Measurements from ENCODE around the gene ASIC3.
"Not testable (repeated sequence)": the region's sequence is repeated elsewhere in the genome, so short reads cannot be mapped to it uniquely, and the experiment has no call there.

The ASIC3 gene

DNA sequence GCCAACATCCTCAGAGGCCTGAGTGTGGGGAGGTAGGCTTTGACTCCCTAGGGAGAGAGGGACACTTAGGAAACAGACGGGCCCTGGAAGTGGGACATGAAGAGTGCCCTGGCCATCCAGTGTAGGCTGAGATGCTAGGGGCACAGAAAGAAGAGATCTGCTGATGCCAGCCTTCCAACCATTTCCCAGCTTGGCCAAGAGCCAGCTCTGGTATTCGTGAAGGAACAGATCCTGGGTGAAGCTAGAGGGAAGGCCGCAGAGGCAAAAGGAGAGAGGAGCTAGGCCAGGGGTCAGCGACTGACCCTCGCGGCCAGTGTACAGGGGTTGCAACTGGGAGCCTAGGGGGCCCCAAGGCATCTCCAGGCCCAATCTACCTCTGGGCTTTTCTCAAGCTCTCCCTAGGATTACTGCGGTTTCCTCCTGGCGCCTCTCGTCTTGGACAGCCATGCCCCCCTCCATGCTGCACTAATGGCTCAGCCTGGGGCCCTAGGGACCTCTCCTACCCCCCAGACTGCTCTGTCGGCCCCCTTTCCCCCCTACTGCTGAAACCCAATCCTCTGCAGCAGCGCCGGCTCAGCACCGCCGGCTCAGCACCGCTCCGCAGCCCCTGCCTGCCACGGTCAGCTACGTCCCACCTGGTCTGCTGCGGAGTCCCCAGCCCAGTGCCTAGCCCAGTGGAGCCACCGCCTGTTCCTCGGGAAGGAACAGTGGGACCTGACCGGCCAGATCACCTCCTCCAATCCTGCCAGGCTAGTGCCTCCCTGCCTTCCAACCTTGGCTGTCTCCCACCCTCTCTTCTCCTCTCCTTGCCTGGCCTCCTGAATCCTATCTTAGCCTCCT is at the start of gene ASIC3:
TSS of gene ASIC3 (plus strand) at position 556 of the 840 bp plus-strand sequence. CDS start 355 bp downstream, outside the sequence.
- no peak for DNase-seq

- no peak for DNase-seq
These were observed 49.3 kb upstream of the ASIC3 start for GRCh38 chr7:150999001-150999400.

DNA sequence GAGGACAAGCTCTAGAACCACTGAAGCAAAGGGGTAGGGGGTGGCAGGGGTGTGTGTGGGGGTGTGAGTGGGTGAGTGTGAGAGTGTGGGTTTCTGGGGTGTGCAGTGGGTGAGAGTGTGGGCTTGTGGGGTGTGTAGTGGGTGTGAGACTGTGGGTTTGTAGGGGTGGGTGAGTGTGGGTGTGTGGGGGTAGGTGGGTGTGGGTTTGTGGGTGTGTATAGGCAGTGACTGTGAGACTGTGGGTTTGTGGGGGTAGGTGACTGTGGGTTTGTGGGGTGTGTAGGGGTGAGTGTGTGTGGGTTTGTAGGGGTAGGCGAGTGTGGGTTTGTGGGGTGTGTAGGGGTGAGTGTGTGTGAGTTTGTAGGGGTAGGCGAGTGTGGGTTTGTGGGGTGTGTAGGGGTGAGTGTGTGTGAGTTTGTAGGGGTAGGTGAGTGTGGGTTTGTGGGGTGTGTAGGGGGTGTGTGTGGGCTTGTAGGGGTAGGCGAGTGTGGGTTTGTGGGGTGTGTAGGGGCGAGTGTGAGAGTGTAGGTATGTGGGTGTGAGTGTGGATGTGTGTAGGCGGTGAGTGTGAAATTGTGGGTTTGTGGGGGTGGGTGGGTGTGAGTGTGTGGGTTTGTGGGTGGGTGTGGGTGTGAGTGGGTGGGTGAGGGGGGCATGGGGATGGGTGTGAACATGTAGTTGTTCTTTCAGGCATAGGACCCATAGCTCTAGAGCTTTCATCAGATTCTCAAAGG is 48.7 kb upstream of the ASIC3 start:
- no peak for DNase-seq

- DNase-seq: no peak
These were observed 47.3 kb upstream of the ASIC3 start for GRCh38 chr7:151000897-151001495.

- DNase-seq: no peak
These were observed 46.8 kb upstream of the ASIC3 start for GRCh38 chr7:151001546-151001945.

DNA sequence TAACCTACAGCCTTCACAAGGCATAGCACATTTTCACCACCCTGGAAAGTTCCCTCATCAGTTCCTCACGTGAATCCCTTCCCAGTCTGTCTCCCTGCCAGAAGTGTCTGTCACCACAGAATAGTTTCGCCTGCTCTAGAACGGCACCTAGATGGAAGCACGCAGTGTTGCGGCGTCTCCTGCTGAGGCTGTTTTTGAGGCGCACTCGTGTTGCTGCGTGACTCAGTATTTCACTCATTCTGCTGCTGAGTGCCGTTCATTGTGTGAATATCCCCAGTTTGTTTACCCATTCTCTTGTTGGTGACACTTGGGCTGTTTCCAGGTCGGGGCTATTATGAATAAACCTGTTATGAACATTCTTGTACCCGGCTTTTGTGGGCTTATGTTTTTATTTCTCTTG is 44.8 kb upstream of the ASIC3 start:
- no peak for DNase-seq

DNA sequence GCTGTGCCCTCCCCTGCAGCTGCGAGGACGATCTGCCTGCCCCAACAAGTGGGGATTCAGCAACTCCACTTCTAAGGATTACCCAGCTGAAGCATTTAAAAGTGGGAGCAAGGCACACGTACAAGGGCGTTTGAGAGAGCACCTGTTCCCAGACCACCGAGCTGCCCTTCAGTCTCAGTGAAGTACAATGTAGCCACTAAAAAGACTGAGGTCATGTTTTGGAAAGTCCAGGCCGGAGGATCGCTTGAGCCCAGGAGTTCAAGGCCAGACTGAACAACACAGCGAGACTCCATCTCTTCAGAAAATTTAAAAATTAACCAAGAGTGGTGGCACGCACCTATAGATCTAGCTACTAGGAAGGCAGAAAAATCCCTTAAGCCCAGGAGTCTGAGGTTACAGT is 42.8 kb upstream of the ASIC3 start:
- no peak for DNase-seq

- no peak for DNase-seq
These were observed 41.6 kb upstream of the ASIC3 start for GRCh38 chr7:151006590-151007300.

DNA sequence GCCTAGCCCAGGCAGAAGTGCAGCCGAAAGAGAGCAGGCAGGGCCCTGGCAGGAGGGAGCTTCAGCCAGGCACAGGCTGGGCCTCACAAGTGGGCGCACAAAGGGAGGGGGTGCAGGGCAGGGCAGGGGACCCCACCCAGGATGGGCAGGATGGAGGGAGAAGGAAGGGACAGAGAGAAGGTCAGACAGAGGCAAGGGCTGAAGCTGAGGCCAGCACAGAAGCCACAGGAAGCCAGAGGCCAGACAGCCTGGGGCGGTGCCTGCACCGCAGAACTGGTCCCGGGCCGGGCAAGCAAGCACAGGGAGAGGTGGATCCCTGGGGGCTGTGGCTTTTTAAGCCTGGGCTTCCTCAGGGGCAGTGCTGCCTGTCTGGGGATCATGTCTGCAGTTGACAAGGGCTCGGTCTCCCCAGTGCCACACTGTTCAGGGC is 40.8 kb upstream of the ASIC3 start:
- no peak for DNase-seq

DNA sequence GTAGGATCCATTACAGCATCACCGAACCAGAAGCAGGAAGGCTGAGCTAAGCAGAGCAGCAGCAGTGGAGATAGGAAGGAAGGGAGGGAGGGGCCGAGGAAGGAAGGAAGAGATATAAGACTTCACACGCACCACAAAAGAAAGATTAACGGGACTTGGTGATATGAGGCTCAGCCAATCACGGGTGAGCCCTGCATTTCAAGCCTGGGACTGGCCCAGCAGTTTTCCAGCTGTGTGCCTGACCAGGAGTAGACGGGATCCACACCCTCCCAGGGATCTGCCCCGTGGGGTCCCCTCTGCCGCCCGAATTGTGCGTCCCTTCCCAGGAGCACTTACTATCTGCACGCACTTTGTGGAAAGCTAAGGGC is 40.2 kb upstream of the ASIC3 start:
- no peak for DNase-seq

DNA sequence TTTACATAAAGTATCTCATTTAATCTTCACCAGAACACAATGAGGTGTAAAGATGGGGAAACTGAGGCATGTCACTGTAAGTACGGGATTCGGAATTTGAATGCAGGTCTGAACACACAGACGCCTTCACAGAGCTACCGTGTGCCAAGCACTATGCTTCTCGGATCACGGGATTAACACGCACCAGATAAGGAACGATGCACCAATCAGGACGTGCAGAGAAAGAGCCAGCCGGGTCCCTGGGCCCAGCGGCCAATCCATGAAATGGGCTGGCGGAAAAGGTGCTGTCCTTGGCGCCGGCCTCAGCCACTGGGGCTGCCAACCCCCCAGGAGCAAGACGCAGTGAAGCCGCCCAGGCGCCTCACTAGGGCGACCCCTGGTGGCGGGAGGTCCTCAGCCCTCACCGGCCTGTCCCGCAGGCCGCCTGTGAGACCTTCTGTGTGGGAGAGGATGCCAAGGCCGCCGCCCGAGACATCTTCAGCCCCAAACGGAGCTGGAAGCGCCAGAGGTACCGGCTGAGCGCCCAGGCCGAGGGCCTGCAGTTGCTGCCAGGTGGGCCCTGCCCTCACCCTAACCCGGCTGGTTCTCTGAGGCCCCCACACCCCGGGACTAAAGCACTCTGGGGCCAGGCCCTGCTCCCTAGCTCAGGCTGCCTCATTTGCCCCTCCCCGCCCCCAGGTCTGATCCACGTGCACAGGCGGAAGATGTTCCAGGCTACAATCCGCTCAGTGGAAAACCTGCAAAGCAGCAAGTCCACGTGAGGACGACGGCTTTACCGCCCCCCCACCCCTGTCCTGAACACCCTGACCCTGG is 39.6 kb upstream of the ASIC3 start:
- DNase-seq: no peak

DNA sequence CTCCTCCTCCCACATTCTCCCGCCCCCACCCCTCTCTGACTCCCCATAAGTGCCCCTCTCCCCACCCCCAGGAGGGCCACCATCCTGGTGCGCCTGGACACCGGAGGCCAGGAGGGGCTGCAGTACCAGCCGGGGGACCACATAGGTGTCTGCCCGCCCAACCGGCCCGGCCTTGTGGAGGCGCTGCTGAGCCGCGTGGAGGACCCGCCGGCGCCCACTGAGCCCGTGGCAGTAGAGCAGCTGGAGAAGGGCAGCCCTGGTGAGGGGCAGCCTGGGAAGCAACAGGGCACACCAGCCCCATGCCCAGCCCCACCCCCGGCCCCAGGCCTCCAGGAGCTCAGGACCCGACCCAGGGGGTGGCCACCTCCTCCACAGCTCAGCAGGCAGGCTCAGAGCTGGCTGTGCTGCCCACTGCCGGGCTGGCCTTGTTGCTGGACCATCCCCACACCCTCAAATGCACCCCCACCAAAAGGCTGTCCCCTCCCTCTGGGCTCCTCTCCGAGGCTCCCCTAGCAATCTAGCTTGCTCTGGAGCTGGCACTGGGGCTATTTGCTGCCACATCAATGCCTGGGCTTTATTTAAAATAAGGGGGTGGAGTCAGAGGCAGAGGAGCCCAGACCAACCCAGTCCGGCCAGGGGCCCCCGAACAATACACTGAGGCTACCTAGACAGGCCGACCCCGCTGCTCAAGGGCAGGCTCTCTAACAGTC is 38.8 kb upstream of the ASIC3 start:
- DNase-seq: no peak

DNA sequence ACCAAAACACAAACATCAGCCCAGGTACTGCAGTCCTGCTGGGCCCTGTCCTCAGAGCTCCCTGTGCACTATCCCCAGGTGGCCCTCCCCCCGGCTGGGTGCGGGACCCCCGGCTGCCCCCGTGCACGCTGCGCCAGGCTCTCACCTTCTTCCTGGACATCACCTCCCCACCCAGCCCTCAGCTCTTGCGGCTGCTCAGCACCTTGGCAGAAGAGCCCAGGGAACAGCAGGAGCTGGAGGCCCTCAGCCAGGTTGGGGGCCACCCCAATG is 38.4 kb upstream of the ASIC3 start:
- no peak for DNase-seq

GRCh38 chr7:151010307-151011096 is 37.8 kb upstream of the ASIC3 start:
- no peak for DNase-seq

DNA sequence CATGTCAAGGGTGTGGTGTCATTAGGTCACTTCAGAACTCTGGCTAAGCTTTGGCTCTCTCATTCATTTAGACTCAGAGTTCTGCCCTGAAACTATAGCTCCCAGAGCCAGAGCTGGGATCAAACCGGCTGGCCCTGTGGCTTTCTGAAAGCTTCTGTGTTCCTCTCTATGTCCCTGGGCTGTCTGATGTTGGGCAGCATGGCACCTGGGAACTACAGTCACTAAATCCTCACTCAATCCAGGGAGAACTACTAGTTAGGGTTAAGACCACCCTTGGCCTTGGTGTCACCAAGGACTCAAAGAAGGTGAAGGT is 37.3 kb upstream of the ASIC3 start:
- DNase-seq: no peak

- DNase-seq: not testable (repeated sequence)
These were observed 36.7 kb upstream of the ASIC3 start for GRCh38 chr7:151011616-151012015.

DNA sequence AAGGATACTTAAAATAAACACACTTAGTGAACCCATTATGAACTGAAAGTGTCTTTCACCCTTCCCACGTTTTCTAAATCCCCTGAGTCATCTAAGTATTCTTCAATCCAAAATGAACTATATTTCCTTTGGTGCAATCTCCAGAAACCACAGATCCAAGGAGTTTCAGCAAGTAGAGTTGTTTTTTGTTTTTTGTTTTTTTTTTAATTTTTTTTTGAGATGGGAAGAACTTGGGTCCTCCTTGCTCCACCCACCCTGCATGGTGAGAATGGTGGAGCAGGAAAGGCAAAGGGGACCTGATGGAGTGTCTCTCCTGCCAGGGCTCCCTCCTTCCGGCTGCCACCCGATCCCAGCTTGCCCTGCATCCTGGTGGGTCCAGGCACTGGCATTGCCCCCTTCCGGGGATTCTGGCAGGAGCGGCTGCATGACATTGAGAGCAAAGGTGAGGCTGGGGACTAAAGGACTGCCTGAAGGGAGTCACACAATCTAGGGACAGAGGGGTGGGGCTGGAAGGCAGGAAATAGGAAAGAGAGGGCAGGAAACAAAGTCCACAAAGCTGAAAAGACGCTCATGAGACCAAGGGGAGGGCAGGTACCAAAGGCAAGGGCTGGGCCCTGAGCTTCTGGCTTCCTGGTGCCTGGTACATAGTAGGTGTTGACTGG is 36.2 kb upstream of the ASIC3 start:
- no peak for DNase-seq

DNA sequence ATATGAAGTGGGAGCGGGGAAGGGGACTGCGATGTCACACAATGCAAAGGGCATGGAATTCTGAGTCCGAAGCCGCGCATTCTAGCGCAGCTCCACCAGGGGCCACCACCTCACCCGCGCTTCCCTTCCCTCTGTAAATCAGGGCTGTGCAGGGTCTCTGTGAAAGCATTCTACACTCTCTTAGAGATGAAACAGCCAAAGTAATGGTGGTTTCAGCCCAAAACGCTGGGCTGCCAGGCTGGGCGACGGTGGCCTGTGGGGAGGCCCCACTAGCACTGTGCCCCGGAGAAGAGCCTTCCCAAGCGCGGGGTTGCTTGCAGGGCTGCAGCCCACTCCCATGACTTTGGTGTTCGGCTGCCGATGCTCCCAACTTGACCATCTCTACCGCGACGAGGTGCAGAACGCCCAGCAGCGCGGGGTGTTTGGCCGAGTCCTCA is 35.4 kb upstream of the ASIC3 start:
- DNase-seq: no peak

DNA sequence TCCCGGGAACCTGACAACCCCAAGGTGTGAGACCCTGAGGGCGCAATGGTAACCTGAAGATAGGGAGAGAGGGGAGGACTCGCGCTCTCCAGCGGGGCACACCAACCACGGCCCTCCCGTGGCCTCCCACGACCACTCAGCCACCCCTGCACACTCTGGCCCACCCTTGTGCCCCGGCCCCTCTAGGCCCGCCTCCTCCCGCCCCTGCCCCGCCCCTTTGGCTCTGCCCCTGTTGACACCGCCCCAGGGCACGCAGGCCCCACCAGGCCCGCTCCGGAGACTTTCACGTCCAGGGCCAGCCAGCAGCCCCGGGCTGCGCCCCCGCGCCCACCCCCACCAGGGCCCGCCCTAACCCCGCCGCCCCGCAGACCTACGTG is 35.0 kb upstream of the ASIC3 start:
- DNase-seq: no peak

GRCh38 chr7:151013733-151014497 is 34.4 kb upstream of the ASIC3 start:
- DNase-seq: no peak

All from NCI-H524 treated with DMSO at 0.1 percent for 48 hours (cell line).